Globus pallidus (tissue), 1 donor: Measurements from ENCODE around the gene TPGS1.

Experiments
- DNase-seq: peaks from one replicate; pipeline ENCODE4 v3.0.0-alpha.2; 2015; ENCODE audit warnings: low spot score

The TPGS1 gene

DNA sequence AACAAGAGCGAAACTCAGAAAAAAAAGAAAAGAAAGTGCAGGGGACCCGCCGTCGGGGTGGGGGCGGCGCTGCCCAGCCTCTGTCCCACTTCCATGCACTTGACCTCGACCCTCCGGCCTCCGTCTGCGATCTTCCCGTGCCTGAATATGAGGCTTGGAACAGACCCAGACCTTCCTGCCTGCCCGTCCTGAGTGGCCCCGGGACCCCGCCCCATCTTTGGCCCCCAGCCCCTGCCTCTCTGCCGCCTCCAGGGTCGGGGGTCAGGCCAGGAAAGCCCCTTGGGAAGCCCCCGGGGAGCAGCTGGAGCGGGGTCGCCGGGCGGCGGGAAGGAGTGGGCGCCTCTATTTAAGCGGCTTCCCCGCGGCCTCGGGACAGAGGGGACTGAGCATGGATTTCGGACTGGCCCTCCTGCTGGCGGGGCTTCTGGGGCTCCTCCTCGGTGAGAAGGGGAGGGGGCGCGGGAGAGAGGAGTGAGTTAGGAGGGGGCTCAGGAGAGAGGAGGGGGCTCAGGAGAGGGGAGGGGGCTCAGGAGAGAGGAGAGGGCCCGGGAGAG is 11.1 kb upstream of the TPGS1 start, which contains the start of gene MADCAM1:
MADCAM1 (plus strand) TSS at position 375 of the 554 bp plus-strand sequence; CDS start at position 389, 14 bp downstream.
- DNase-seq, result no peak

- DNase-seq, result no peak
Measured at GRCh38 chr19:496986-497385, 10.3 kb upstream of the TPGS1 start.

DNA sequence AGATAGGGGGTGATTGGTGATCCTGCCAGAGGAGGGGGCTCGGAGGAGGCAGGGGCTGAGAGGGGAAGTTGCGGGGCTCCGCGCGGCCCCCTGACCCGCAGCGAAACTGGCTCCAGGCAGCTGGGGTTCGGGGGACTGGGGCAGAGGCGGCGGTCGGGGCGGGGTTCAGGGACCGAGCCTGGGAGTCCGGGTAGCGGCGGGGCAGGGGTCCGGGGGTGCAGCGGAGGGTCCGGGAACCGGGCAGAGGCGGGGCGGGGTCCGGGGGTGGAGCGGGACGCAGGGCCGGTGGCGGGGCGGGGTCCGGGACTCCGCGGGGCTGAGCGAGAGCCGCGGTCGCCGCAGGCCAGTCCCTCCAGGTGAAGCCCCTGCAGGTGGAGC is 9.8 kb upstream of the TPGS1 start:
- no peak for DNase-seq

- DNase-seq, result no peak
Measured at GRCh38 chr19:497869-498510, 9.3 kb upstream of the TPGS1 start.

GRCh38 chr19:498511-498891 is 8.8 kb upstream of the TPGS1 start:
- DNase-seq, result no peak

GRCh38 chr19:498977-499623 is 8.2 kb upstream of the TPGS1 start:
- no peak for DNase-seq

GRCh38 chr19:501646-502045 is 5.7 kb upstream of the TPGS1 start:
- no peak for DNase-seq

DNA sequence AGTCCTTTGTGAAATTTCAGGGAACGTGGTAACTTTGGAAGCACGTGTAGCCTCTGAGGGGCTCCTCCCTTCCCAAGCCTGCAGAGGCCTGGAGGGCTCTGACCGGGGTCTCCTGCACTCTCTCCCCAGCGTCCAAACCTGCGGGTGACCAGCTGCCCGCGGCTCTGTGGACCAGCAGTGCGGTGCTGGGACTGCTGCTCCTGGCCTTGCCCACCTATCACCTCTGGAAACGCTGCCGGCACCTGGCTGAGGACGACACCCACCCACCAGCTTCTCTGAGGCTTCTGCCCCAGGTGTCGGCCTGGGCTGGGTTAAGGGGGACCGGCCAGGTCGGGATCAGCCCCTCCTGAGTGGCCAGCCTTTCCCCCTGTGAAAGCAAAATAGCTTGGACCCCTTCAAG is 2.7 kb upstream of the TPGS1 start:
- DNase-seq, result no peak

DNA sequence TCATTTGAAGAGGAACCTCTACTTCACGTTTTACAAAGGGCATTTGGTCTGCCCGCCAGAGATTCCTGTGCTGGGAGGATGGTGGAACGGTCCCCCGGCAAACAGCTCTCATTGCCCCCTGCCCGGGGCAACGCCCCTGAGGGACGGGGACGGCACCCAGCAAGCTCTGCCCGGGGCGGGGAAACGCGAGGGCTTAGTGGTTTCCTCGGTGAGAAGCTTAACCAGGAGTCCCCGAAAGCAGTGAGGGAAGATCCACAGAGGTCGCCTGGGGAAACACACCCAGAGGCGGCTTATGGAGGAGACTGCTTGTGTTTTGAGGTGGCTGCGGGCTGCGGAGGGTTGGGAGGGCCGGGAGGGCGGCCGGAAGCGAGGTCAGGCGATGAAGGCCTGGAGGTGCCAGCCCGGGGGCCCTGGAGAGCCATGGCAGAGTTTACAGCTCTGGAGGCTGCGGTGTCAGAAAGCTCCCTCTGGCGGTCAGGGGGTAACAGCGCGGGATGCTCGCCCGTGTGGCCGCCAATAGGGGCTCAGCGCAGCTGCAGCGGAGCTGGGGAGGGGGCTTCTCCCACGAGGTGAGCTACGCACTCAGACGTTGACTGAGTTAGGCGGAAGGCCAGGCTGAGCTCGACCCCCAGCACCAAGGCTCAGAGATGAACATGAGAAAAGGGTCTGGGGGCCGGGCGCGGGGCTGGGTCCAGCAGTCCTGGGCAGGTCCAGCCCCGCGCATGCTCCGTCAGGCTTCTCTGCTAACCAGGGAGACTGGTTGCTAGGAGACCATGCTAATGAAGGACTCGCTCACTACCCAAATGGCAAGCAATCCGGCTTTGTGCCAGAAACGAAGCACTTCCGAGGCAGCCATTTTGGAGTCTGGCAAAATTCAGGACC is 652 bp upstream of the TPGS1 start:
- peak; percentile 100 for DNase-seq

DNA sequence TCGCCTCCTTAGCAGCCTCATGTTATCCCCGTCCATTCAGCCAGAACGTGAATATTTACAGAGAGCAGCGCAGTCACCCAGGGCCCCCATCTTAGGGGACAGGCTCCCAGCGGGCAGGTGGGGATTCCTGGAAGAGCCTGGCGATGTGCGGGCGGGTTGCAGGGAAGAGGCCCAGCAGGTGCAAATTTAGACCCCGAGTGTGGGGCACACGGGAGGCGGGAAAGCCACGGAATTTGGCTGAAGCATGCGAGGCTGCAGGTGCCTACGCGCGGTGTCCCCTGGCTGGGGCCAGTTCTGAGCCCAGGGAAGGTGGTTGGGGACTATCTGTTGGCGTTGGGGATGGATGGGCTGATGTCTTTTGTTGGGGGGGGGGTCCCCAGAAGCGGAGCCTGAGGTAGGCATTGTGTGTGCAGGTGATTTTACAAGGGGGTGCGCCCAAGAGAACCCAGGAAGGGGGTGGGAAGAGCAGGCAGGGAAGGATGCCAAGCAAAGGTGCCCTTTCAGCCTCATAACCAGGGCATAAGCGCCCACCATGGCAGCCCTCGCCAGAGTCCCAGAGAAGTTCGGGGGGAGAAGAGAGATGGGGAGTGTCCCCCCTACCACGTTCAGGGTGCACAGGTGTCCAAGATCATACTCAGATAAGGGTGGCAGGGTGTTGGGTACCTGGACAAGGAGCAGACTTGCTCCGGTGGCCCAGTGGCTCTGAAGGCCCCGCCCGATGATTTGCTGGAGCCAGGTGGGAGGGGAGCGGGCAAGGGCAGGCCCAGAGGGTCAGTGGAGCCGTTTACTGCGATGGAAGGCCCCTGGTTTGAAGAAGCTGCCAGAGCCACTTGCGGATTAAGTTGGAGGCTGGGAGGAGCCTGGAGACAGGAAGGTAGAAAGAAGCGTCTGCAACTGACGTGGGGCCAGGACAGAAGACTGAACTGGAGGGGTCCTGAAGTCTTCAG is 1.2 kb downstream of the TPGS1 start:
- DNase-seq, result no peak

- peak; percentile 53 for DNase-seq
Measured at GRCh38 chr19:510606-511100, 3.4 kb downstream of the TPGS1 start.

DNA sequence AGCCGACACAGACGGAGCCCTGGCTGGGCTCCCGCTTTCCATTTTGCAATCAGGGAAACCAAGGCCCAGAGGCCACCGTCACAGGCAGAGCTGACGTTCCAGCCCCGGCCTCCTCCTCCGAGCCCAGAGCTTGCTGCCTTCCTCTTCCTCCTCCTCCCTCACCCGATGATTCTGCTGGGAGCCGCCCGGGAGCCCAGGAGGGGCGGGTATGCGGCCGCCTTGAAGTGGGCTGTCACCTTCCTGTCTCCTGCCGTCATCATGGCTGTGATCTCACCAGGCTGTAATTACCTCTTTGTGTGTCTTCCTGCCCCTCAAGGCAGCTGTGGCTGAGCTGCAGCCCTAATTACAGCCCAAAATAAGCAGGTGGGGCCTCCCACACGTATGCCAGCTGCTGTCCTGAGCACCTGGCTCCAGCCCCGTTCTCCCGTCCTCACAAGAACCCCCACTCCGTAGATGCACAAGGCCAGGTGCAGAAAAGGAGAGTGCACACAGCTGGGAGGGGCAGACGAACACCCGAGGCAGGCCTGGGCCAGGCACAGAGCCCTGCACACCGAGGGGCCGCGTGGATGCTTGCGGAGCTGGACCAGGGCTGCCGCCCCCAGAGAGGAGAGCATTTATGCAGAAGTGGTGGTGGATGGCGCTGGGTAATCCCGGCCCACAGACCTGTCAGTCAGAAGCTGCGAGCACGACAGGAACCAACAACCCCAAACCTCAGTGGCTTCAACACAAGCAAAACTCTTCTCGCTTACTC is 4.0 kb downstream of the TPGS1 start:
- DNase-seq, result no peak

DNA sequence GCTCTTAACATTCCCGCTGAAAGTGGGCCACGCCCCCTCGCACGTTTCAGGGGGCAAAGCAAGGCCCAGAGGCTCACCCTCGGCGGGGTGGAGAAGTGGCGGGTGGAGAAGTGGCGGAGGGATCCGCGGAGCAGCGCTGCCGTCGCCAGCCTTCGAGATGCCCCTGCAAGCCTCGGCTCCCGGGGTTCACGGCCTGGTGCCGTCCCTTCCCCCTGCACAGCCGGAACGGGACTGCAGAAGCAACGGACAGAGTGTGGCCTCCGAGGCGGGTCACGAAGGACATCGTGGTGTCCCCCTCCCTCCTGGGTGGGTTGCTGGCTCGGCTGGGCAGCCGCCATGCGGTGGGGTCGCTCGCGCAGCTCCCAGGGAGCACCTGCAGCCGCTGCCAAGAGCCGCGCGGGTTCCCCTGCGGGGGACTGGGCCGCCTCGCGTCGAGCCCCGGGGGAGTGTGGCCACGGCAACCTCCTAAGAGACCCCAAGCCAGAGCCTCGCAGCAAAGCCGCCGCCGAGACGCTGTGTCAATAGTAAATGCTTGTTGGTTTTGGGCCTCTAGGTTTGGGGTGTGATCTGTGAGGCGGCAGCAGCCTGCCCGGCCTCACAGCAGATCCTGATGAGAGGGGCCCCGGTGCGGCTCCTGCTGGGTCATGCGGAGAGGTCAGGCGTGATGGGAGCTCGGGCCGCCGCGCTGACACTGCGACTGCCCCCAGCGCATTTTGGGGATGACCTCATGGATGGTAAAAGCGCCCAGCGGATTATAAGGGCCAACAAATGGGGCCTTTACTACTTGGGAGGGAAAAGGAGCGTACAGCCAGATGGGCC is 5.5 kb downstream of the TPGS1 start:
- no peak for DNase-seq

DNA sequence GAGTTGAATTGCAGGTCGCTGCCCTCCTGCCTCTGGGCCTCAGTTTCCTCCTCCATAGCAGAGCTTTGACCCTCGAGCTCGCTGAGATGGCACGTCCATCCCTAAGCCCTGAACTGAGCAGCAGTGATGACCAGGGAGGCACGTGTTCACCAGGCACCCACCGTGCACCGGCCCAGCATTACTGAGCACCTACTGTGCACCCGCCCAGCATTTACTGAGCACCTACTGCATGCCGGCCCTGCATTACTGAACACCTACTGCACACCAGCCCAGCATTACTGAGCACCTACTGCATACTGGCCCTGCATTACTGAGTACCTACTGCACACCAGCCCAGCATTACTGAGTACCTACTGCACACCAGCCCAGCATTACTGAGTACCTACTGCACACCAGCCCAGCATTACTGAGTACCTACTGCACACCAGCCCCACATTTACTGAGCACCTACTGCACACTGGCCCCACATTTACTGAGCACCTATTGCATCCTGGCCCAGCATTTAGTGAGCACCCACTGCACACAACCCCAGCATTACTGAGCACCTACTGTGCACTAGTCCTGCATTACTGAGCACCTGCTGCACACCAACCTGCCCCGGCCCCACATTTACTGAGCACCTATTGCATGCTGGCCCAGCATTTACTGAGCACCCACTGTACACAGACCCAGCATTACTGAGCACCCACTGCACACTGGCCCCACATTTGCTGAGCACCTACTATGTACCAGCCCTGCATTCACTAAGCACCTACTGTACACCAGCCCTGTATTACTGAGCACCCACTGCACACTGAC is 6.3 kb downstream of the TPGS1 start:
- no peak for DNase-seq

DNA sequence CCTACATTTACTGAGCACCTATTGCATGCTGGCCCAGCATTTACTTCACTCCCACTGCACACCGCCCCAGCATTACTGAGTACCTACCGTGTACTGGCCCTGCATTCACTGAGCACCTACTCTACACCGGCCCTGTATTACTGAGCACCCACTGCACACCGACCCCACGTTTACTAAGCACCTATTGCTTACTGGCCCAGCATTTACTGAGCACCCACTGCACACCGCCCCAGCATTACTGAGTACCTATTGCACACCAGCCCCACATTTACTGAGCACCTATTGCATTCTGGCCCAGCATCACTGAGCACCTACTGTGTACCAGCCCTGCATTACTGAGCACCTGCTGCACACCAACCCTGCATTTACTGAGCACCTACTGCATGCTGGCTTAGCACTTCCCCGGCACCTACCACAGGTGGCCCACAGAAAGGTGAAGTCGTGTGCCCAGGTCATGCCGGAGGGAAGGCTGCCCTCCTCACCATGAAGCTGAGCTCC is 6.9 kb downstream of the TPGS1 start:
- DNase-seq, result no peak

GRCh38 chr19:517721-518597 is 10.7 kb downstream of the TPGS1 start:
- no peak for DNase-seq

- DNase-seq, result no peak
Measured at GRCh38 chr19:518598-519231, 11.4 kb downstream of the TPGS1 start.
